ENCODE results near the gene SF3B2.
"Not testable (repeated sequence)": the region's sequence is repeated elsewhere in the genome, so short reads cannot be mapped to it uniquely, and the experiment has no call there.

The SF3B2 gene

DNA sequence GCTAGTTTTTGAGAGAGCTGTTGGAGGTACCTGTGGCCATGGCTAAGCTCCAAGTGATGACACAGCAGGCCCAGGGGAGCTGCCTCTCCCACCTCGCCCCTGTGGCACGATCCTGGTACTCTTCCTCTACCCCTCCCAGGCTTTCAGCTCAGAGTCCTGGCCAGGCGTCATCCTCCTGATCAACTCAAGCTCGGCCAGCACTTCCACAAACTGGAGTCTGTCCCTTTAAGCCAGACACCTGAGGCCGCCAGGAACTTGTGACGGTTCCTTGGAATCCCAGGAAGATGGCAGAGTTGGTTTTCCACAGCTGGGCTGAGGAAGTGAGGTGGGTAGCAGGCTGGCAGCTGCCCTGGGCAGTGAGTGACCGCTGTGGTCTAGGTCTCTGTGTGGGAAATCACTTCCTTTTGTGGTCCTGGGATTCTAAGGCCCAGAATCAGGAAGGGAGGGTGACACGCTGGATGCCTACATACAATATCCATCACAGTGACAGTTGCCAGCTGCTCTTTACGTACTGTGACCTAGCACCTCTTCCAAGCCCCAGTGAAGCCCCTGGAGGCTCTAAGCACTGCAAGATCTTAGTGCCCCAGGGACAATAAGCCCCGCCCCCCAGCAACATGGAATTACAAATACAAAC, 43.6 kb upstream of the SF3B2 start:
- Histone ChIP-seq H3K9ac (ENCODE audit: insufficient read length) (no peak overlapping the region), H3K4me3 (no peak overlapping the region), H3K9me3 (ENCODE audit: low read depth, low read length) (no peaks in the 10 kb centered on the region), H3K36me3 (ENCODE audit: insufficient read depth, low read length) (peaks cover 15% of the 10 kb centered on the region), H3K27ac (no peak overlapping the region)
- TF ChIP-seq POLR2AphosphoS5 (IDR thresholded peaks at IDR 0.05; ENCODE audit: borderline replicate concordance, low read depth, low read length), result no peak
- TF ChIP-seq EZH2 (IDR thresholded peaks at IDR 0.05), result no peak
- TF ChIP-seq FOXP2 (optimal IDR thresholded peaks at IDR 0.05; ENCODE audit: control extremely low read depth, extremely low read length, insufficient read depth), result no peak
- no peak for DNase-seq (ENCODE audit: low read depth, low spot score)

DNA sequence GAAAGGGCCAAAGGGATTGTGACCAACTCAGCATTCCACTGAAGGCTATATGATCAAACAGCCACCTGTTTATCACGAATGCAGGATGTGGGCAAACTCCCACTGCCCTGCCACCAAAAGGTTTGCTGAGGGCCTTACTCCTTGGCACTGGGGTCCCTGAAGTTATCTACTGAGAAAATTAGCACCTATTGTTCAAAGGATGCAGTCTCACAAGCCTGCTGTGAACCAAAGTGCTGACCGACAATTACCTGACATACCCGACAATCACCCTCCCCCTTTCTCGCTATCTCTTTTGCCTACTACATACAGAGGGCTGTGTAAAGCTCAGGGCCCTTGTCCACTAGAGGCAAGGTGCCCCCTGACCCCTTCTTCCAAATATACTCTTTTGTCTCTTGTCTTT, 42.1 kb upstream of the SF3B2 start:
- not testable (repeated sequence) for H3K36me3 ChIP-seq (ENCODE audit: insufficient read depth, low read length); DNase-seq (ENCODE audit: low read depth, low spot score); H3K4me3 ChIP-seq; H3K27ac ChIP-seq; H3K9me3 ChIP-seq (ENCODE audit: low read depth, low read length); H3K9ac ChIP-seq (ENCODE audit: insufficient read length)

DNA sequence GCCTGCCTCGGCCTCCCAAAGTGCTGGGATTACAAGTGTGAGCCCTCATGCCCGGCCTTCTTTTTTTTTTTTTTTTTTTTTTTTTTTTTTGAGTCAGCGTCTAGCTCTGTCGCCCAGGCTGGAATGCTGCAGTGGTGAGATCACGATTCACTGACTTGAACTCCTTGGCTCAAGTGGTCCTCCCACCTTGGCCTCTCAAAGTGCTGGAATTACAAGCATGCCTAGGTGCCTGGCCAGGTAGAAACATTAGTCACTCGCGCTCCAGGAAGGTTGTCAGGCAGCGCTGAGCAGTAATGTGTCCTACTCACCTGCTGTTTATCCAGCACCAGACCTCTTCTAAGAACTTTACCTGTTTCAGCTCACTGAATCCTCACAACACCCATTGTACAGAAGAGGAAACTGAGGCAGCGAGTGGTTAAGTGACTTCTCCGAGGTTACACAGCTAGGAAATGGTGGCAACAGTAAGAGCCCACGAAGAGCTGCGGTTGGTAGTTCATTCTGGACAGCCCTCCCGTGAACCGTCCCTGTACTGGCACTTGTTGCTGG, 40.9 kb upstream of the SF3B2 start:
- no peak for TF ChIP-seq EZH2 (IDR thresholded peaks at IDR 0.05)
- TF ChIP-seq FOXP2 (optimal IDR thresholded peaks at IDR 0.05; ENCODE audit: control extremely low read depth, extremely low read length, insufficient read depth), result no peak
- TF ChIP-seq POLR2AphosphoS5 (IDR thresholded peaks at IDR 0.05; ENCODE audit: borderline replicate concordance, low read depth, low read length), result no peak
- no peaks in the 10 kb centered on the region for H3K9me3 ChIP-seq (ENCODE audit: low read depth, low read length)
- no peak overlapping the region for H3K4me3 ChIP-seq
- H3K27ac ChIP-seq, result no peak overlapping the region
- DNase-seq (ENCODE audit: low read depth, low spot score), result no peak
- H3K36me3 ChIP-seq (ENCODE audit: insufficient read depth, low read length), result no peaks in the 10 kb centered on the region
- no peak overlapping the region for H3K9ac ChIP-seq (ENCODE audit: insufficient read length)

DNA sequence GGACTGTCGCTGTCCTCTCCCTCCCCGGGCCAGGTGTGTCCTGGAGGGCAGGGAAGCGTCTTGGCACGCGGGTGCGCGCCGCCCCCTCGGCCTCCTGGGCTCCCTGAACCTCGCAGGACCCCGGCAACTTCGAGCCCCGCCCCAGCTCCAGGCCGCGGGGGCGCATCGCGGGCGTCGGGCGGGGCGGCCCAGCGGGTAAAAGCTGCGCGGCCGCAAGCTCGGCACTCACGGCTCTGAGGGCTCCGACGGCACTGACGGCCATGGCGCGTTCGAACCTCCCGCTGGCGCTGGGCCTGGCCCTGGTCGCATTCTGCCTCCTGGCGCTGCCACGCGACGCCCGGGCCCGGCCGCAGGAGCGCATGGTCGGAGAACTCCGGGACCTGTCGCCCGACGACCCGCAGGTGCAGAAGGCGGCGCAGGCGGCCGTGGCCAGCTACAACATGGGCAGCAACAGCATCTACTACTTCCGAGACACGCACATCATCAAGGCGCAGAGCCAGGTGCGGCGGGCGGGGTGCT, 40.3 kb upstream of the SF3B2 start, which contains the start of gene CST6:
CST6 (plus strand) TSS at position 224 of the 519 bp plus-strand sequence; CDS start at position 261, 37 bp downstream.
- Histone ChIP-seq H3K9ac (ENCODE audit: insufficient read length) (no peak within 1 kb of the TSS), H3K9me3 (ENCODE audit: low read depth, low read length) (no peaks in the 10 kb centered on the region), H3K27ac (no peak within 1 kb of the TSS), H3K4me3 (no peak within 1 kb of the TSS), H3K36me3 (ENCODE audit: insufficient read depth, low read length) (no peaks in the 10 kb centered on the region)
- TF ChIP-seq EZH2 (IDR thresholded peaks at IDR 0.05), result no peak
- no peak for TF ChIP-seq FOXP2 (optimal IDR thresholded peaks at IDR 0.05; ENCODE audit: control extremely low read depth, extremely low read length, insufficient read depth)
- TF ChIP-seq POLR2AphosphoS5 (IDR thresholded peaks at IDR 0.05; ENCODE audit: borderline replicate concordance, low read depth, low read length), result no peak
- DNase-seq (ENCODE audit: low read depth, low spot score), result no peak

DNA sequence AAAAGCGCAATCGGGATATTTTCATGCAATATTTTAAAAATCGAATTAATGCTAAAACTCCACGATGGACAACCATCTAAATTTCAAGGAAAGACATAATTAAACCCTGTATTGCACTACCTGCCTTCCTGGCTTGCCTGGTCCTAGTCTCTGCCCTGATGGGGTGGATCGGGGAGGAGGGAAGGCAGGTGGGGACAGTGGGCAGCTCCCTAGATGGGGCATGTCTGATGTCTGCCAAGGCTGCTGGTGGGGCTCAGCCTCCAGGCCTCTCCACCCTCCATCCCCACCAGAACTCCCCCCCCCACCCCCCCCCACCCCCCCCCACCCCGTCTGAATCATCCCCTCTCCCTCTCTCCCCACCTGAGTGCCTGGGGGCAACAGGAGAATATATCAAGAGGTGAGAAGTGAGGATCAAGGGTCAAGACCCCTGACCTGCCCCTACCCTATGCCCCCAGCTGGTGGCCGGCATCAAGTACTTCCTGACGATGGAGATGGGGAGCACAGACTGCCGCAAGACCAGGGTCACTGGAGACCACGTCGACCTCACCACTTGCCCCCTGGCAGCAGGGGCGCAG, 39.7 kb upstream of the SF3B2 start:
- TF ChIP-seq FOXP2 (optimal IDR thresholded peaks at IDR 0.05; ENCODE audit: control extremely low read depth, extremely low read length, insufficient read depth) (no peak), POLR2AphosphoS5 (IDR thresholded peaks at IDR 0.05; ENCODE audit: borderline replicate concordance, low read depth, low read length) (no peak), EZH2 (IDR thresholded peaks at IDR 0.05) (no peak)
- Histone ChIP-seq H3K36me3 (ENCODE audit: insufficient read depth, low read length) (no peaks in the 10 kb centered on the region), H3K27ac (no peak overlapping the region), H3K9me3 (ENCODE audit: low read depth, low read length) (no peaks in the 10 kb centered on the region), H3K4me3 (no peak overlapping the region), H3K9ac (ENCODE audit: insufficient read length) (no peak overlapping the region)
- DNase-seq (ENCODE audit: low read depth, low spot score), result no peak

DNA sequence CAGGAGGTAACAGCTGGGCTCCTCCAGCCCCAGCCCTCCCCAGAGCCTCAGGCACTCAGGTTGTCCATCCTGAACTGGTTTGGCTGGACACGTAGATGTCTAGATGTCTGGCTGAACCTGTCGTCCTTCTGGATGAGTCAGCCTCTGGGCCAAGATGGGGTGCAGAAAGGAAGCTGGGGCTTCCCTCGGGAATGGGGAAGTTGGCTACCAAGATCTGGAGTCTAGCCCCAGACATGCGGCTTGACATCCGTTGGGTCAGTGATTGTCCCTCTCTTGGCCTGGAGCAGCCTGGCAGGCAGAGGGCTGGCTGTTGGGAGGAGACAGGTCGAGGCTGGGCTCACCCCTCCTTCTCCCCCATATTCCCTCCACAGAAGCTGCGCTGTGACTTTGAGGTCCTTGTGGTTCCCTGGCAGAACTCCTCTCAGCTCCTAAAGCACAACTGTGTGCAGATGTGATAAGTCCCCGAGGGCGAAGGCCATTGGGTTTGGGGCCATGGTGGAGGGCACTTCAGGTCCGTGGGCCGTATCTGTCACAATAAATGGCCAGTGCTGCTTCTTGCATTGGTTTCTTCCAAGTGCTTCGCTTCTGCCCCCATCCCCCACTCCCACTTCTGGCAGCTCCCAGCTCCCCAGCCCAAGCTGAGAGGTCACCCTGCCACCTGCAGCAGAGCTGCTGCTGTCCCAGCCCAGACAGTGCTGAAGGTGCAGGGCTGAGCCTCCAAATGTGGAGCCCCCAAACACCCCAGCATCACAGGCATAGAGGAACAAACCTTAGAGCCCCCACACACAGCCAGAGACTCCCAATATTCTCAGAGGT, 39.0 kb upstream of the SF3B2 start:
- no peak for DNase-seq (ENCODE audit: low read depth, low spot score)

DNA sequence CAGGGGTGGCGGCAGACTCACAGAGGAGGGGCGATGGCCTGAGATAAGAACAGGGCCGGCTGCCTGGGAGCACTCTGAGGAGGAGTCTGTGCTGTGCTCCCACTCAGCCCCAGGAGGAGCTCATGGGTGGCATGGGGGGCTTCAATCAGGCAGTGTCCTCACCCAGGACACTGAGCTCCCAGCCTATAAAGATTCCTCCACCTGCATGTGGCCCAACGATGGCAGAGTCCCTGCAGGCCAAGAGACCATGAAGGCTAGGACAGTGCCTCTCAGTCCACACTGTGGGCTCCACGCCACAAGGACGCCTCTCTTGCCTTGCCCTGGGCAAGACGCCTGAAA, 38.4 kb upstream of the SF3B2 start:
- H3K9ac ChIP-seq (ENCODE audit: insufficient read length), result no peak overlapping the region
- H3K4me3 ChIP-seq, result no peak overlapping the region
- no peak overlapping the region for H3K27ac ChIP-seq
- H3K36me3 ChIP-seq (ENCODE audit: insufficient read depth, low read length), result no peaks in the 10 kb centered on the region
- H3K9me3 ChIP-seq (ENCODE audit: low read depth, low read length), result no peaks in the 10 kb centered on the region
- no peak for DNase-seq (ENCODE audit: low read depth, low spot score)
- no peak for TF ChIP-seq FOXP2 (optimal IDR thresholded peaks at IDR 0.05; ENCODE audit: control extremely low read depth, extremely low read length, insufficient read depth)
- TF ChIP-seq POLR2AphosphoS5 (IDR thresholded peaks at IDR 0.05; ENCODE audit: borderline replicate concordance, low read depth, low read length), result no peak
- TF ChIP-seq EZH2 (IDR thresholded peaks at IDR 0.05), result no peak

More for the DNA sequence above, 39.0 kb upstream of the SF3B2 start:
- Histone ChIP-seq H3K4me3 (no peak overlapping the region), H3K9me3 (ENCODE audit: low read depth, low read length) (no peaks in the 10 kb centered on the region), H3K9ac (ENCODE audit: insufficient read length) (no peak overlapping the region), H3K36me3 (ENCODE audit: insufficient read depth, low read length) (no peaks in the 10 kb centered on the region), H3K27ac (no peak overlapping the region)
- TF ChIP-seq EZH2 (IDR thresholded peaks at IDR 0.05), result no peak
- no peak for TF ChIP-seq FOXP2 (optimal IDR thresholded peaks at IDR 0.05; ENCODE audit: control extremely low read depth, extremely low read length, insufficient read depth)
- no peak for TF ChIP-seq POLR2AphosphoS5 (IDR thresholded peaks at IDR 0.05; ENCODE audit: borderline replicate concordance, low read depth, low read length)

DNA sequence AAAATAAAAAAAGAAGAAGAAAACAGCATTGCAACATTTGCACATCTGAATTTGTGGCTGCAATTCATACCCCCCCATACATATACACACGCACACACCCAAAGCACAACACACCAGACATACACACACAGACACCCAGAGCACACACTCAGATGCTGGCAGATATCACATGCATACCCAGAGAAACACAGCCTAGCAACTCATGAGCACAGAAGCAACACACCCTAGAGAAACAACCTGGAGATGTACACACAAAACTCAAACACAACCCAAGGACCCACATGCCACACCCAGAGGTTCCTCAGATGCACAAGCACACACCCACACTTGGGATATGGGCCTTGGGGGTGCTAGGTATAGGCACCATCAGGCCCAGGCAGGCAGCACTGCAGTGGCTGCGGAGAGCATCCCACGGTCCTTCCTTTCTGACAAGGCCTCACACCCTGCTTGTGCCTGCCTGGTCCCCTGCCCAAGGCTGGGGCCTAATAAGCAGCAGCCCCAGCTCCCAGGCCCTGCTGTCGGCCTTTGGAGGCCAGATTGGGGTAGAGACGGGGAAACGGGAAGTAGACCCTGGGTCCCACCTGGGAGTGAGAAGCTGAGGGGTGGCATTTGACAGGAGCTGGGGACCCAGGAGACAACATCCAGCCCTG, 37.2 kb upstream of the SF3B2 start:
- Histone ChIP-seq H3K4me3 (no peak overlapping the region), H3K9me3 (ENCODE audit: low read depth, low read length) (no peaks in the 10 kb centered on the region), H3K9ac (ENCODE audit: insufficient read length) (no peak overlapping the region), H3K27ac (no peak overlapping the region), H3K36me3 (ENCODE audit: insufficient read depth, low read length) (no peaks in the 10 kb centered on the region)
- TF ChIP-seq EZH2 (IDR thresholded peaks at IDR 0.05), result no peak
- no peak for TF ChIP-seq FOXP2 (optimal IDR thresholded peaks at IDR 0.05; ENCODE audit: control extremely low read depth, extremely low read length, insufficient read depth)
- no peak for TF ChIP-seq POLR2AphosphoS5 (IDR thresholded peaks at IDR 0.05; ENCODE audit: borderline replicate concordance, low read depth, low read length)
- DNase-seq (ENCODE audit: low read depth, low spot score), result no peak

All from SK-N-MC (cell line).